H9 (cell line): ENCODE results near the gene RPL10A. TPM values are rescaled to one million over a fixed set of nuclear protein-coding genes. Genes with fewer than 3 reads are reported as not detected.

ENCODE experiments used
- DNase-seq: peaks from one replicate; pipeline ENCODE4 v3.0.0-alpha.2; 2017
- H2AFZ ChIP-seq: one replicate; pipeline ENCODE4 v1.6.1; 2013; ENCODE audit warnings: mild to moderate bottlenecking, low read length, control low read depth, moderate library complexity
- H2AK5ac ChIP-seq: 2 replicates; pipeline ENCODE4 v1.6.1; 2013; ENCODE audit warnings: low read length, control low read depth, mixed read lengths; ENCODE audit not compliant: insufficient read length
- H2BK120ac ChIP-seq: one replicate; pipeline ENCODE4 v1.6.1; 2013; ENCODE audit warnings: low read depth, mild to moderate bottlenecking, low read length, control low read depth, inconsistent platforms; ENCODE audit not compliant: poor library complexity, severe bottlenecking
- H2BK12ac ChIP-seq: 2 replicates; pipeline ENCODE4 v1.6.1; 2013; ENCODE audit warnings: low read length, control low read depth, mixed read lengths, low read depth; ENCODE audit not compliant: insufficient read length
- H2BK15ac ChIP-seq: 2 replicates; pipeline ENCODE4 v1.6.1; 2013; ENCODE audit warnings: low read depth, low read length, control low read depth
- H2BK20ac ChIP-seq: one replicate; pipeline ENCODE4 v1.6.1; 2013; ENCODE audit warnings: low read depth, mild to moderate bottlenecking, low read length, control low read depth, inconsistent platforms; ENCODE audit not compliant: poor library complexity, severe bottlenecking
- H2BK5ac ChIP-seq: 2 replicates; pipeline ENCODE4 v1.6.1; 2013; ENCODE audit warnings: low read length, control low read depth, mixed read lengths; ENCODE audit not compliant: insufficient read length
- H3K14ac ChIP-seq: 2 replicates; pipeline ENCODE4 v1.6.1; 2013; ENCODE audit warnings: low read length, control low read depth; ENCODE audit not compliant: insufficient read depth
- H3K18ac ChIP-seq: 2 replicates; pipeline ENCODE4 v1.6.1; 2013; ENCODE audit warnings: low read depth, mild to moderate bottlenecking, mixed read lengths, low read length, control low read depth; ENCODE audit not compliant: insufficient read length
- H3K23ac ChIP-seq: 2 replicates; pipeline ENCODE4 v1.6.1; 2013; ENCODE audit warnings: low read length, control low read depth, mixed read lengths, low read depth; ENCODE audit not compliant: insufficient read length
- H3K23me2 ChIP-seq: 2 replicates; pipeline ENCODE4 v1.6.1; 2013; ENCODE audit warnings: low read depth, mild to moderate bottlenecking, mixed read lengths, low read length, control low read depth; ENCODE audit not compliant: insufficient read length, poor library complexity, severe bottlenecking
- H3K27ac ChIP-seq: 2 replicates; pipeline ENCODE4 v1.5.1; 2013; ENCODE audit warnings: low read length, control low read depth, mixed read lengths, low read depth; ENCODE audit not compliant: insufficient read length
- H3K27me3 ChIP-seq: 2 replicates; pipeline ENCODE4 v1.6.1; 2013; ENCODE audit warnings: low read length, control low read depth, inconsistent platforms; ENCODE audit not compliant: insufficient read depth
- H3K4ac ChIP-seq: 2 replicates; pipeline ENCODE4 v1.6.1; 2013; ENCODE audit warnings: low read depth, mild to moderate bottlenecking, control low read depth, inconsistent platforms, low read length, moderate library complexity
- H3K4me1 ChIP-seq: 2 replicates; pipeline ENCODE4 v1.6.1; 2013; ENCODE audit warnings: low read length, control low read depth, inconsistent platforms; ENCODE audit not compliant: insufficient read depth
- H3K4me2 ChIP-seq: 2 replicates; pipeline ENCODE4 v1.6.1; 2013; ENCODE audit warnings: low read length, control low read depth, mixed read lengths; ENCODE audit not compliant: insufficient read length, insufficient read depth
- H3K56ac ChIP-seq: 2 replicates; pipeline ENCODE4 v1.6.1; 2013; ENCODE audit warnings: low read depth, mild to moderate bottlenecking, mixed read lengths, low read length, control low read depth; ENCODE audit not compliant: insufficient read length
- H3K79me1 ChIP-seq: 2 replicates; pipeline ENCODE4 v1.6.1; 2013; ENCODE audit warnings: low read depth, mild to moderate bottlenecking, moderate library complexity, low read length, control low read depth, inconsistent platforms; ENCODE audit not compliant: insufficient read depth, poor library complexity, severe bottlenecking
- H3K79me2 ChIP-seq: 2 replicates; pipeline ENCODE4 v1.6.1; 2013; ENCODE audit warnings: low read length, control low read depth, inconsistent platforms; ENCODE audit not compliant: insufficient read depth
- H3K9ac ChIP-seq: 2 replicates; pipeline ENCODE4 v1.6.1; 2013; ENCODE audit warnings: low read length, control low read depth, mixed read lengths; ENCODE audit not compliant: insufficient read length; ENCODE audit errors: extremely low read depth
- H3K9me3 ChIP-seq: one replicate; pipeline ENCODE4 v1.6.1; 2013; ENCODE audit warnings: low read depth, low read length, inconsistent platforms; ENCODE audit not compliant: control insufficient read depth
- H3T11ph ChIP-seq: one replicate; pipeline ENCODE4 v1.6.1; 2013; ENCODE audit warnings: mild to moderate bottlenecking, low read length, control low read depth, inconsistent platforms
- H4K20me1 ChIP-seq: one replicate; pipeline ENCODE4 v1.6.1; 2013; ENCODE audit not compliant: control insufficient read depth, insufficient read length, insufficient read depth
- H4K5ac ChIP-seq: 2 replicates; pipeline ENCODE4 v1.6.1; 2013; ENCODE audit warnings: low read depth, mild to moderate bottlenecking, mixed read lengths, low read length, control low read depth; ENCODE audit not compliant: insufficient read length
- H4K8ac ChIP-seq: replicated peaks from 2 replicates; pipeline ENCODE4 v1.6.1; 2013; ENCODE audit warnings: low read length, control low read depth, mixed read lengths, low read depth; ENCODE audit not compliant: insufficient read length
- H4K91ac ChIP-seq: 2 replicates; pipeline ENCODE4 v1.6.1; 2013; ENCODE audit warnings: low read depth, mild to moderate bottlenecking, moderate library complexity, mixed read lengths, low read length, control low read depth; ENCODE audit not compliant: insufficient read length
- H3K27ac Mint-ChIP-seq, 3 experiments: 2 replicates in 2 of 3; 3 replicates in 1 of 3; pipeline ENCODE4 v1.8.0; 2020 to 2021; ENCODE audit warnings: mixed read lengths in 3 of 3, mild to moderate bottlenecking in 1 of 3, moderate library complexity in 1 of 3
- H3K27me3 Mint-ChIP-seq: 2 replicates; pipeline ENCODE4 v1.8.0; 2021; ENCODE audit warnings: low read depth, mild to moderate bottlenecking, moderate library complexity, mixed read lengths
- H3K36me3 Mint-ChIP-seq, 3 experiments: 2 replicates in 2 of 3; 3 replicates in 1 of 3; pipeline ENCODE4 v1.8.0; 2020 to 2021; ENCODE audit warnings: low read depth in 3 of 3, mixed read lengths in 3 of 3; ENCODE audit not compliant: insufficient read depth in 1 of 3
- H3K4me1 Mint-ChIP-seq, 2 experiments: 2 replicates each; pipeline ENCODE4 v1.8.0; 2020; ENCODE audit warnings: mixed read lengths in 2 of 2
- H3K4me3 Mint-ChIP-seq, 2 experiments: 2 replicates in 1 of 2; 3 replicates in 1 of 2; pipeline ENCODE4 v1.8.0; 2020 to 2021; ENCODE audit warnings: mild to moderate bottlenecking in 2 of 2, mixed read lengths in 2 of 2, moderate library complexity in 1 of 2
- H3K9me3 Mint-ChIP-seq, 2 experiments: 2 replicates in 1 of 2; 3 replicates in 1 of 2; pipeline ENCODE4 v1.8.0; 2020; ENCODE audit warnings: mild to moderate bottlenecking in 2 of 2, mixed read lengths in 2 of 2, moderate library complexity in 1 of 2
- WGBS: extraction: QIAGEN DNeasy Blood & Tissue Kit; methylation state at CpG from one replicate; pipeline ENCODE4 v1.1.7; 2013; ENCODE audit warnings: missing lambda C conversion rate, low lambda C conversion rate, mixed read lengths; ENCODE audit not compliant: insufficient read length; ENCODE audit errors: extremely low coverage; 5-methylcytosine and 5-hydroxymethylcytosine counted together
- total RNA-seq: library from RNA; stranded (reverse); gene quantifications from 2 replicates; pipeline ENCODE4 v1.2.1, GENCODE V29; 2021
- TF ChIP-seq, protein P1 (sequence below): fragments of 200-600 bp; sonication (generic); conservative IDR thresholded peaks from 3 replicates; pipeline ENCODE4 v1.8.0; 2021; ENCODE audit warnings: antibody characterized with exemption, mild to moderate bottlenecking

The RPL10A gene
- total RNA-seq, 1 experiment from 2014 or later: 1,830 TPM

- H3K14ac ChIP-seq: no peak overlapping the region; the same call in 1 of the 2 replicates
- no peak overlapping the region for H2BK120ac ChIP-seq
- no peak overlapping the region for H3T11ph ChIP-seq
- peaks cover 5% of the 10 kb centered on the region for H3K9me3 ChIP-seq
- no peak overlapping the region for H2BK15ac ChIP-seq
- Mint-ChIP-seq H3K4me1 (peaks cover 21 to 41% of the 10 kb centered on the region in 2 experiments), H3K4me3 (no peak overlapping the region), H3K27ac (peak overlapping the region in 1 of 3 experiments; percentile 27; a peak in 1 of 7 replicates), H3K36me3 (peaks cover 20 to 29% (median 22%) of the 10 kb centered on the region in 3 experiments), H3K9me3 (peaks cover 8 to 11% of the 10 kb centered on the region in 2 experiments; a peak in 4 of 5 replicates), H3K27me3 (no peaks in the 10 kb centered on the region; the same call in 1 of the 2 replicates)
- no peak overlapping the region for H3K23ac ChIP-seq
- H2BK5ac ChIP-seq: no peak overlapping the region
- H4K8ac ChIP-seq: no peak overlapping the region
- peak overlapping the region; percentile 6 for H4K91ac ChIP-seq
- H3K27me3 ChIP-seq: no peaks in the 10 kb centered on the region
- no peaks in the 10 kb centered on the region for H3K79me1 ChIP-seq
- no peak overlapping the region for H2BK20ac ChIP-seq
- WGBS: no CpG with 5 or more reads among the region's 5 CpGs
- H3K4me2 ChIP-seq: no peak overlapping the region
- no peak for DNase-seq
- no peak overlapping the region for H3K4ac ChIP-seq
- no peak overlapping the region for H3K56ac ChIP-seq
- H2AFZ ChIP-seq: no peak overlapping the region
- H3K23me2 ChIP-seq: no peaks in the 10 kb centered on the region
- no peak overlapping the region for H4K5ac ChIP-seq
- no peaks in the 10 kb centered on the region for H4K20me1 ChIP-seq
- H3K18ac ChIP-seq: peak overlapping the region; percentile 21
- no peaks in the 10 kb centered on the region for H3K79me2 ChIP-seq
- H3K4me1 ChIP-seq: peaks cover 8% of the 10 kb centered on the region; the same call in 1 of the 2 replicates
- no peak overlapping the region for H3K9ac ChIP-seq
- no peak overlapping the region for H2BK12ac ChIP-seq
- H2AK5ac ChIP-seq: no peak overlapping the region
- TF ChIP-seq, protein P1, sequence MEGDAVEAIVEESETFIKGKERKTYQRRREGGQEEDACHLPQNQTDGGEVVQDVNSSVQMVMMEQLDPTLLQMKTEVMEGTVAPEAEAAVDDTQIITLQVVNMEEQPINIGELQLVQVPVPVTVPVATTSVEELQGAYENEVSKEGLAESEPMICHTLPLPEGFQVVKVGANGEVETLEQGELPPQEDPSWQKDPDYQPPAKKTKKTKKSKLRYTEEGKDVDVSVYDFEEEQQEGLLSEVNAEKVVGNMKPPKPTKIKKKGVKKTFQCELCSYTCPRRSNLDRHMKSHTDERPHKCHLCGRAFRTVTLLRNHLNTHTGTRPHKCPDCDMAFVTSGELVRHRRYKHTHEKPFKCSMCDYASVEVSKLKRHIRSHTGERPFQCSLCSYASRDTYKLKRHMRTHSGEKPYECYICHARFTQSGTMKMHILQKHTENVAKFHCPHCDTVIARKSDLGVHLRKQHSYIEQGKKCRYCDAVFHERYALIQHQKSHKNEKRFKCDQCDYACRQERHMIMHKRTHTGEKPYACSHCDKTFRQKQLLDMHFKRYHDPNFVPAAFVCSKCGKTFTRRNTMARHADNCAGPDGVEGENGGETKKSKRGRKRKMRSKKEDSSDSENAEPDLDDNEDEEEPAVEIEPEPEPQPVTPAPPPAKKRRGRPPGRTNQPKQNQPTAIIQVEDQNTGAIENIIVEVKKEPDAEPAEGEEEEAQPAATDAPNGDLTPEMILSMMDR: no peak
- no peak overlapping the region for H3K27ac ChIP-seq
Observed at GRCh38 chr6:35427435-35427834, 40.8 kb upstream of the RPL10A start.
